ENCODE data around the gene CD300C.
"Not testable (repeated sequence)": the region's sequence is repeated elsewhere in the genome, so short reads cannot be mapped to it uniquely, and the experiment has no call there.

The CD300C gene

GRCh38 chr17:74531231-74531761 lies 14.6 kb downstream of the CD300C start, which contains the start of gene CD300LB:
Gene CD300LB, minus strand, starts transcription at chr17:74531475. Its CDS starts 125 bp downstream, at chr17:74531350.
- ATAC-seq = no peak
- peak; percentile 2 for DNase-seq

- DNase-seq (no peak), ATAC-seq (no peak)
Observed at GRCh38 chr17:74530831-74531150, 15.1 kb downstream of the CD300C start.

- ATAC-seq (no peak), DNase-seq (no peak)
Observed at GRCh38 chr17:74529243-74529642, 16.7 kb downstream of the CD300C start.

- peak; percentile 3 for DNase-seq
Observed at GRCh38 chr17:74528491-74529199, 17.3 kb downstream of the CD300C start.

GRCh38 chr17:74527756-74528155 lies 18.2 kb downstream of the CD300C start:
- DNase-seq = no peak
- no peak for ATAC-seq

More at GRCh38 chr17:74528491-74529199, 17.3 kb downstream of the CD300C start:
- peak; percentile 54 for ATAC-seq

DNA sequence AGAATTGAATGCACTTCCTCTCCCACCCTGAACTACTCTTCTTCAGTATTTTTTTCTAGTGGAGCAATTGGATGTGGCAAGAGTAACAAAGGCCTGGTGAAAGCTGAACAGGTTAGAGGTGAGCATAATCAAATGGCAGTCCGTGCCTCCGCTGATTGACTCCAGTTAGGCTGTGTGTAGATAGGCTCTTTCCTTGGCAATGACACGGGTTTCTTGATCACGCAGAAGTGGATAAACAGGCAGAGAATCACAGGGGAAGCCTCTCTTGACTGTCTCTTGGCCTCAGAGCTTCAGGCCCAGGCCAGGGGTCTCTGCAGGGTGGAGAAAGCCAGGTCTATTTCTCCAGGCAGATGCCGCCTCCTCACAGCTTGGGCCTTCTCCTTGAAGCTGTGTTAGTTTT lies 18.8 kb downstream of the CD300C start:
- DNase-seq (no peak), ATAC-seq (no peak)

DNA sequence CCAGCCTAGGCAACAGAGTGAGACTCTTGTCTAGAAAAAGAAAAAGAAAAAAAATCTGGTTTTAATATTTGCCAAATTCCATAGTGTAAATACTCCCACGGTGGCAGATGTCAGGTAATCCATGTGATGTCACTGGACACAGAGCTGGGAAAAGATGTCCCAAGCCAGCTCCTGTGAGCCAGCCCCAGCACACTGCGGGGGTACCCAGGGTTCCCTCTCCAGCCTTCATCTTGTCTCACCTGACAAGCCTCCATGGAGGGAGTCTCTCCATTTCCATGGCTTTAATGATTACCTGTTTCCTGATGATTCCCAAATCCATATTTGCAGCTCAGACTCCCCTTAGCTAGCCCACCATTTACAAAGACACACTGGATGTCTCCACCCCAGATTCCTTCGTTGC lies 19.2 kb downstream of the CD300C start:
- ATAC-seq = no peak

DNA sequence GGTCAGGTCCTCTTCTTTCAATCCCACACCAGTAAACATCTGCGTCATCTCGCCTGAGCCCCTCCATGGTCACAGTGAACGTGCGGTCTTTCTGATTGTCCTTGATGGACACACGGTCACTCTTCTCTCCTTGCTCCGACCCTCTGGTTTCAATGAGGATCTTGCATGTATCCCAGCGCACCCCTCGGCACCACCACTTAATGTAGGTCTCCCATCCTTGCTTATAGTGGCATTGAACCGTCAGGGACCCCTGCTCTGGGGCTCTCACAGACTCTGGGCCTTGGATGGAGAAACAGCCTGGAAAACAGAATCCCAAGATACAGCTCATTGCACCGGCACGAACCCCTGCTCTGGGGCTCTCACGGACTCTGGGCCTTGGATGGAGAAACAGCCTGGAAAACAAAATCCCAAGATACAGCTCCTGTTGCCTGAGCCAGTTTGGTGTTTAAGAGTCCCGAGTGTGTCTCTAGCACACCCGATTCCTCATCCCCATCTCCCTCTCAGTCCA lies 20.1 kb downstream of the CD300C start:
- ATAC-seq (no peak), DNase-seq (no peak)

More for the DNA sequence above, 19.2 kb downstream of the CD300C start:
- no peak for DNase-seq

- no peak for ATAC-seq
- no peak for DNase-seq
Observed at GRCh38 chr17:74525465-74525725, 20.5 kb downstream of the CD300C start.

DNA sequence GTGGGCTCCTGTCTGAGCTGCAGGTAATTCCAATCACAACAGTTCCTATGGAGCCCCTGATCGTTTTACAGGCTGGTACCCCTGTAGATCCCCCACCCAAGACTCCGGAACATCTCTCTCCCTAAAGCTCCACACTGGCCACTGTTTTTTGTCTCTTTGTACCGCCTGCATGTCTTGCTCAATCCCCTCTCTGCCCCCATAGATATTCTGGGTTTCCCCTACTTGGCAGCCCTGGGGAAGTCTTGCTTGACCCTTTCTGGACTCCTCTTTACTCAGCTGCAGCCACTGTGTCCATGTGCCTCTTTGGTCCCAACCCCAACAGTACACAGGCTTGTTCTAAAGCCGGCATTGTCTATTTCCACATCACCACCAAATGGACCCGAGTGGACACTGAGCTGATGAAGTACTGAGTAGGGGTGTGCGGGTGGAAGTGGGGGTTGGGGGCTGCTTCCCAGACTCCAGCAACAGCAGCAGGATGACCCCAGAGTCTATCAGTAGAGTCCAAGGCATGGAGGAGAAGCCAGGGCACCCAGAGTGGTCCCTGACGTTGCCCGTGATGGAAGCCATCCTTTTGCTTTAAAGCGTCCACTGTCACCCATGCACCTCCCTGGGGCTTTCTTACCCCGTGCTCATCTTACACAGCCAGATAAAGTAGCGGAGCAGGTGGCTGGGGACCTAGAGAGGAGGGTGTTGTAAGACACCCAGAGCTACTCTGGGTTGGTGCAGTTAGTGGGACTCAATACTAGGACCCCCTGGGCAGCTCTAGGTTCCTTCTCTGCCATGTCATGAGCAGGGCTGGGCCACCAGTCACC lies 21.1 kb downstream of the CD300C start:
- DNase-seq (no peak), ATAC-seq (no peak)

DNA sequence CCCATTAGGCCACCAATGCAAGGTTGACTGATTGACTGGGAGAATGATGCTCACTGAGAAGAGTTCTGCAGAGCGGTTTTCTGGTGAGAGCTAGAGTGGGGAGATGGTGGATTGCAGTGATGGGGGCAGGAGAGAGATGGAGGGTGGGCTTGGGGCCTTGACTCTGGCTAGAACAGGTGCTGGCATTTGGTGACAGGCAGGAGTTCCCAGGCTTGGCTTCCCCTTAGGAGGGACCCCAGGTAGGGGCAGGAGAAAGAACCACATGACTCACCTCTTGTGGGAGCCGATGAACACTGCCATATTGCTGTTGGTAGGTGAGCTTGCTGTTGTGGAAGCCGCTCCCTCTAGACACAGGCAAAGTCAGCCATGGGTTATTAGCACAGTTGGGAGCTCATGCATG lies 22.6 kb downstream of the CD300C start:
- DNase-seq = no peak
- no peak for ATAC-seq

GRCh38 chr17:74522381-74523105 lies 23.4 kb downstream of the CD300C start:
- DNase-seq (no peak), ATAC-seq (no peak)

DNA sequence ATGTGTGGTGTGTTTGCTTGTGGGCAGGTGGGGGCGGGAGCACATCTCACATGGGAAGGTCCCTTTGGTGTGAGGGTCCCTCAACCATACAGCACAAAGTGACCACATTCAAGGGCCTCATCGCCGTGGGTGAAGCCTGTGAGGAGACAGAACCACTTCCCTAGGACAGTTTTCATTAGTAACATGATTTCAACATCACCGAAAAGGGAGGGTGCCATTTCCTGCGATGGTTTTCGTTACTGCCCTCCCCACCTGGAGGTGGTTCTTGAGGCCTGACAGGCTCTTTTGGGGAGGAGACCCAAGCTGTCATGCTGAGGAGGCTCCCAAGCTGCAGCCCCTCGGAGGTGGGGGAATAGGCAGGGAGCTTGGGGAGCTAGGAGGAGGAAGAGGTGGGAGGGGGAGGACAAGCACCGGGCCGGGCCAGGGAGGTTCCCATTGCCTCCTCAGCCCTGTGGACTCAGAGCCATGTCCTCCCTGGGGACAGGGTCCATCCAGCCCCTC lies 24.2 kb downstream of the CD300C start:
- DNase-seq = peak; percentile 33
- ATAC-seq = peak; percentile 39

DNA sequence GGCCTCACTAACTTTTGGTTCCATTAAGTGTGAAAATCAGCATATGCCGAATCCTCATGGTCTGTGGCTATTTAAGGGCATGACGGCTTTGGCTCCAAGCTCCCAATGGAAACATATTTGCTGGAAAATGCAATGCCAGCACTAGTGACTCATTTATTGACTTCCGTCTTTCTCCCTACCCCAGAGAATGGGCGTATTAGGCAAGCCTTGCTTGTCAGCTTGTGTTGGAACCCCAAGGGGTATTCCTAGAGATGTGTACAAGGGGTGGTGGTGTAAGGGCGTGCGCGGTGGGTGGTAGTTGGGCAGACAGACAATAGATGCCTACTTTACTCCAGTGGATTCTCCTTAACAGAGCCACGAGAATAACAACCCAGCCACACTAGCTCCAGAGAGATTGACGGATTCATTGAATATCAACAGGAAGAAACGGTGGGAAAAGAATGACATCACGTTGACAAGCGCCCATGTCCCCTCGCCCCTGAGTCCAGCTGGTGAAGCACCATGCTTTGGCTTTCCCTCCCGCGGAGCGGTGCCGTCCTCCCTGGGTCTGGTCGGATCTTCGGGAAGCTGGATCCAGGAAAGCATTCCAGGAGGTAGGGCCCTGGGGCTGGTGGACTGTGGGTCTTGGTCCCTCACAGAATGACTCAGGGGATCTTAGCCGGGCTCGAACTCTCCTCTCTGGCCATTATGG lies 25.0 kb downstream of the CD300C start:
- ATAC-seq (no peak), DNase-seq (no peak)

- ATAC-seq = peak; percentile 40
Observed at GRCh38 chr17:74520016-74520434, 25.9 kb downstream of the CD300C start.

DNA sequence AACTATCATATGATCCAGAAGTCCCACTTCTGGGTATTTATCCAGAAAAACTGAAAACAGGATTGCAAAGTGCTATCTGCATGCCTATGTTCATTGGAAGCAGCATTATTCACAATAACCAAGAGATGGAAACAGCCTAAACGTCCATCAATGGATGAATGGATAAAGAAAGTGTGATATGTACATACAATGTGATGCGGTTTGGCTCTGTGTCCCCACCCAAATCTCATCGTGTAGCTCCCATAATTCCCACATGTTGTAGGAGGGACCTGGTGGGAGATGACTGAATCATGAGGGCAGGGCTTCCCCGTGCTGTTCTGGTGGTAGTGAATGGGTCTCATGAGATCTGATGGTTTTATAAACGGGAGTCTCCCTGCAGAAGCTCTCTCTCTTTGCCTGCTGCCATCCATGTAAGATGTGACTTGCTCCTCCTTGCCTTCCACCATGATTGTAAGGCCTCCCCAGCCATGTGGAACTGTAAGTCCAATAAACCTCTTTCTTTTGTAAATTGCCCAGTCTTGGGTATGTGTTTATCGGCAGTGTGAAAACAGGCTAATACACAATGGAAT lies 27.4 kb downstream of the CD300C start:
- ATAC-seq, DNase-seq: not testable (repeated sequence)

More at GRCh38 chr17:74520016-74520434, 25.9 kb downstream of the CD300C start:
- no peak for DNase-seq

DNA sequence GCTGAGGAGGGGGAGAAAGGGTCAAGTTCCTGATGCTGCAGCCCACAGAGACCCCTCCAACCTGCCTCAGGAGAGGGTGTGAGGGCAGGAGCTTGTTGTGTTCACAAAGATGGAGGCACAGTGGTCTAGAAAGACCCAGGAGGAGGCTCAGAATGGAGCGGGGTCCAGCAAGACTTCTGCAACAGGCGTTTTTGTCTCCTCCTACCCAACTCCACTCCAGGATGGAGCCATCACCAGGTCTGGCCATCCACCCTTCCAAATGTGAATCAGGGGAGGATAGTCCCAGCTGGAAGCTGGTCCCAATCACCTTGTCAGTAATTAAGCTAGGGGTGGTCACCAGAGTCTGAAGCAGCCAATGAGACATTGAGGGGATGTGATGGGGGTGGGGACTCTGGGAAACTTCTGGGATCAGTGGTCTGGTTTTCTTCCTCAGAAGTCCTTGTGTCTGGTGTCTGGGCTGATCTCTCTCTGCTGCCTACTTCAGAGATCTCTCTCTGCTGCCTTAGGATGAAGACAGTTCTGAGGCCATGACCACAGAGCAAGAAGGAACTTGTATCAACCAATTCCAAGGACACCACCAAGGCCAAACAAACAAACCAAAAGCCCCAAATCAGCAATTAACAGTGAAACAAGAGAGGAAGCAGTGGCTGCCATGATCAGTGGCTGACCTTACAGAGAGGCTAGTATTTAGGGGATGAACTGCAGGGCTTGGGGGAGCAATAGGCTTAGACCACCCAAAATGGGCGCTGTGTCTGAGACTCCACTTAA lies 29.2 kb downstream of the CD300C start:
- ATAC-seq (no peak), DNase-seq (no peak)

- DNase-seq = no peak
- no peak for ATAC-seq
Observed at GRCh38 chr17:74515941-74516340, 30.0 kb downstream of the CD300C start.

DNA sequence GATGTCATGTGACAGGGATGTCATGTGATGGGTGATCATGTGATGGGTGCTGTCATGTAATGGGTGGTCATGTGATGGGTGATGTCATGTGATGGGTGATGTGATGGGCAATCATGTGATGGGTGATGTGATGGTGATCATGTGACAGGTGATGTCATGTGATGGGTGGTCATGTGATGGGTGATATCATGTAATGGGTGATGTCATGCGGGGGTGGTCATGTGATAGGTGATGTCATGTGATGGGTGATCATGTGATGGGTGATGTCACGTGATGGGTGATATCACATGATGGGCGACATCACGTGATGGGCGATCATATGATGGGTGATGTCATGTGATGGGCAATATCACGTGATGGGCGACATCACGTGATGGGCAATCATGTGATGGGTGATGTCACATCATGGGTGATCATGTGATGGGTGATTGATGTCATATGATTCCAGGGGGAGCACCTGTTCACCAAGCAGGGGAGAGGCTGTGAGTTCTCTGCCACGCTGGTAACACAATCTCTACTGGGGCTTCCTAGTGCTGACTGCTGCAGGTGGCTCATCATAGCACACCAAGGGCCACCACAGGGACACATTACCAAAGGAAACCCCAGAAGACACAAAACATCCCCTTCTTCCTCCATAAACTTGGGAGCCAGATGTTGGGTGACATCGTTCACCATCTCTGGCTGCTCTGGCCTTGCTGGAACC lies 31.1 kb downstream of the CD300C start:
- DNase-seq = peak; percentile 46
- peak; percentile 8 for ATAC-seq
